K562 (cell line): ENCODE results near the gene DSG2. TPM values are rescaled to one million over a fixed set of nuclear protein-coding genes. Genes with fewer than 3 reads are reported as not detected.

Experiments
- ATAC-seq: fragments of 200-7000 bp; cut with Tn5 transposase; 3 replicates; pipeline ENCODE4 v1.9.1; 2020; ENCODE audit warnings: moderate library complexity
- BruUV-seq: library from RNA; stranded (reverse); fragments of 400-500 nt; replicated peaks from 2 replicates; lab custom pipeline; 2021; lab: Mats Ljungman, UMichigan
- CTCF ChIA-PET: fragments of 300-600 bp; formaldehyde crosslinking; extraction: SDS; loops from one replicate; lab custom pipeline; 2021; ENCODE audit warnings: low intra/inter-chr PET ratio; lab: Yijun Ruan, JAX
- POLR2A ChIA-PET: fragments of 300-600, 350-650 bp; sonication (Branson Sonifier 250); formaldehyde crosslinking; extraction: SDS; loops from one replicate; lab custom pipeline; 2021; ENCODE audit warnings: antibody characterized with exemption, inconsistent platforms; lab: Yijun Ruan, JAX
- DNase-seq, 4 experiments: peaks; one replicate each; pipeline versions ENCODE4 v3.0.0 to v3.0.0-alpha.2; 2011 to 2018; ENCODE audit warnings: low spot score in 3 of 4, mixed read lengths in 3 of 4; ENCODE audit errors: extremely low read depth in 1 of 4
- FAIRE-seq: peaks from 2 replicates; lab custom pipeline; 2011; peaks lifted over from hg19 to GRCh38; lab: Jason Lieb, UNC
- H2AFZ ChIP-seq: 2 replicates; pipeline ENCODE4 v1.6.0; 2011; ENCODE audit warnings: low read depth, low read length, control low read depth, inconsistent platforms
- H3K27ac ChIP-seq: fragments of 200-600 bp; 3 replicates; pipeline ENCODE4 v1.8.0; 2011; ENCODE audit warnings: low read depth, mild to moderate bottlenecking, control low read depth, inconsistent platforms, low read length, moderate library complexity, mixed read lengths; ENCODE audit errors: extremely low read depth
- H3K27me3 ChIP-seq, 2 experiments: fragments of 300-600 bp in 1 of 2; 2 replicates in 1 of 2; 3 replicates in 1 of 2; pipeline versions ENCODE4 v1.6.0 to v1.8.0; 2011; ENCODE audit warnings: inconsistent platforms in 2 of 2, low read length in 2 of 2, mild to moderate bottlenecking in 1 of 2, mixed read lengths in 1 of 2, moderate library complexity in 1 of 2; ENCODE audit not compliant: control insufficient read depth in 2 of 2, insufficient read depth in 2 of 2
- H3K36me3 ChIP-seq: fragments of 300-600 bp; 3 replicates; pipeline ENCODE4 v1.8.0; 2011; ENCODE audit warnings: mild to moderate bottlenecking, low read length, inconsistent platforms; ENCODE audit not compliant: control insufficient read depth, insufficient read depth
- H3K4me1 ChIP-seq, 2 experiments: fragments of 200-600 bp in 1 of 2; replicated peaks in 1 of 2; 2 replicates in 1 of 2; 3 replicates in 1 of 2; pipeline versions ENCODE4 v1.5.1 to v1.8.0; 2011; ENCODE audit warnings: inconsistent platforms in 2 of 2, low read length in 2 of 2, mild to moderate bottlenecking in 1 of 2, mixed read lengths in 1 of 2, moderate library complexity in 1 of 2; ENCODE audit not compliant: control insufficient read depth in 2 of 2, insufficient read depth in 2 of 2
- H3K4me2 ChIP-seq: 2 replicates; pipeline ENCODE4 v1.6.1; 2011; ENCODE audit warnings: low read length, control low read depth, inconsistent platforms, mixed read lengths; ENCODE audit not compliant: insufficient read depth
- H3K4me3 ChIP-seq: fragments of 200-600 bp; sonication (generic), shearing (Covaris generic); 2 replicates; pipeline ENCODE4 v1.5.1; 2016; ENCODE audit warnings: control low read depth, inconsistent platforms
- H3K79me2 ChIP-seq: fragments of 200-600 bp; 3 replicates; pipeline ENCODE4 v1.8.0; 2011; ENCODE audit warnings: low read length, inconsistent platforms; ENCODE audit not compliant: control insufficient read depth, insufficient read depth
- H3K9ac ChIP-seq, 2 experiments: 2 replicates each; pipeline versions ENCODE4 v1.6.0 to v1.6.1; 2011; ENCODE audit warnings: low read depth in 2 of 2, low read length in 2 of 2, control low read depth in 1 of 2, inconsistent platforms in 1 of 2, mild to moderate bottlenecking in 1 of 2, mixed read lengths in 1 of 2; ENCODE audit not compliant: insufficient read depth in 1 of 2
- H3K9me1 ChIP-seq: one replicate; pipeline ENCODE4 v1.6.0; 2011; ENCODE audit warnings: inconsistent platforms, mild to moderate bottlenecking, low read length, moderate library complexity; ENCODE audit not compliant: control insufficient read depth, insufficient read depth
- H3K9me3 ChIP-seq: replicated peaks from 2 replicates; pipeline ENCODE4 v1.5.1; 2011; ENCODE audit warnings: low read depth, low read length, inconsistent platforms; ENCODE audit not compliant: control insufficient read depth, insufficient read depth
- H4K20me1 ChIP-seq: replicated peaks from 2 replicates; pipeline ENCODE4 v1.6.1; 2011; ENCODE audit warnings: low read length, inconsistent platforms, mixed read lengths; ENCODE audit not compliant: control insufficient read depth, insufficient read depth
- CBFB ChIP-seq: sonication (generic); formaldehyde crosslinking; IDR thresholded peaks from 2 replicates; pipeline ENCODE4 v1.4.0; 2020; ENCODE audit warnings: mild to moderate bottlenecking, missing genetic modification reagents
- CBX5 ChIP-seq: IDR thresholded peaks from 2 replicates; pipeline ENCODE4 v1.6.1; 2014; ENCODE audit warnings: low read depth, borderline replicate concordance
- CREB5 ChIP-seq: fragments of 250-450 bp; sonication (Bioruptor Pico); IDR thresholded peaks from 2 replicates; pipeline ENCODE4 v1.5.0; 2020; ENCODE audit warnings: mild to moderate bottlenecking
- DLX4 ChIP-seq: fragments of 250-450 bp; sonication (Bioruptor Pico); IDR thresholded peaks from 2 replicates; pipeline ENCODE4 v1.6.1; 2021; ENCODE audit warnings: mild to moderate bottlenecking
- DPF2 ChIP-seq: fragments of 450-650 bp; IDR thresholded peaks from 2 replicates; pipeline ENCODE4 v1.6.1; 2016
- KLF13 ChIP-seq: fragments of 450-650 bp; IDR thresholded peaks from 2 replicates; pipeline ENCODE4 v1.6.1; 2016; ENCODE audit warnings: missing genetic modification characterization, low read depth, mild to moderate bottlenecking, missing compliant biosample characterization, moderate library complexity, borderline replicate concordance
- L3MBTL2 ChIP-seq: fragments of 450-650 bp; IDR thresholded peaks from 2 replicates; pipeline ENCODE4 v1.6.1; 2016; ENCODE audit warnings: mild to moderate bottlenecking, moderate library complexity
- MCM3 ChIP-seq: fragments of 450-650 bp; IDR thresholded peaks from 2 replicates; pipeline ENCODE4 v1.6.1; 2016
- MCM5 ChIP-seq: fragments of 450-650 bp; IDR thresholded peaks from 2 replicates; pipeline ENCODE4 v1.6.1; 2016; ENCODE audit warnings: low read depth
- MEF2A ChIP-seq: IDR thresholded peaks from 2 replicates; pipeline ENCODE4 v1.6.1; 2011; ENCODE audit warnings: low read depth, mild to moderate bottlenecking, low read length, moderate library complexity; ENCODE audit not compliant: control insufficient read depth
- MTA1 ChIP-seq: fragments of 450-650 bp; IDR thresholded peaks from 2 replicates; pipeline ENCODE4 v1.6.1; 2017; ENCODE audit warnings: borderline replicate concordance
- RFX1 ChIP-seq: fragments of 450-650 bp; IDR thresholded peaks from 2 replicates; pipeline ENCODE4 v1.6.1; 2016; ENCODE audit warnings: mild to moderate bottlenecking, moderate library complexity
- ZBTB11 ChIP-seq, 3 experiments: fragments of 200-800 bp in 1 of 3; fragments of 250-450 bp in 1 of 3; fragments of 450-650 bp in 1 of 3; sonication (Bioruptor Pico) in 1 of 3; sonication (Bioruptor generic) in 1 of 3; formaldehyde crosslinking in 1 of 3; IDR thresholded peaks; 2 replicates each; pipeline versions ENCODE4 v1.6.1 to v1.8.0; 2016 to 2022; ENCODE audit warnings: mild to moderate bottlenecking in 2 of 3, missing genetic modification characterization in 2 of 3, missing compliant biosample characterization in 1 of 3, moderate library complexity in 1 of 3
- ZNF133 ChIP-seq: fragments of 250-450 bp; sonication (Bioruptor Pico); IDR thresholded peaks from 2 replicates; pipeline ENCODE4 v1.4.0; 2020; ENCODE audit warnings: mild to moderate bottlenecking
- ZNF584 ChIP-seq: fragments of 200-800 bp; sonication (Bioruptor generic); IDR thresholded peaks from 2 replicates; pipeline ENCODE4 v1.6.1; 2016; ENCODE audit warnings: low read depth, mild to moderate bottlenecking, missing genetic modification characterization, missing compliant biosample characterization
- ZNF699 ChIP-seq: fragments of 250-450 bp; sonication (Bioruptor Pico); IDR thresholded peaks from 2 replicates; pipeline ENCODE4 v1.8.0; 2021; ENCODE audit warnings: mild to moderate bottlenecking, moderate library complexity; ENCODE audit not compliant: insufficient replicate concordance
- ZNF75A ChIP-seq: fragments of 450-650 bp; formaldehyde crosslinking; IDR thresholded peaks from 2 replicates; pipeline ENCODE4 v1.4.0; 2020; ENCODE audit warnings: mild to moderate bottlenecking
- whole genome bisulfite sequencing: fragments of 100-300 bp; shearing (Covaris generic); methylation state at CpG from one replicate; pipeline ENCODE4 v1.1.6; 2016; ENCODE audit warnings: low coverage, mixed read lengths; ENCODE audit not compliant: insufficient coverage; ENCODE audit errors: missing lambda C conversion rate; 5-methylcytosine and 5-hydroxymethylcytosine counted together
- in situ Hi-C: fragments of 300-500 bp; cut with MboI; formaldehyde crosslinking; loops from 4 replicates; pipeline ENCODE4 v1.15.0; 2018; ENCODE audit warnings: inconsistent platforms, mixed read lengths
- intact Hi-C: fragments of 100-400 bp; cut with micrococcal nuclease; formaldehyde crosslinking; loops from 2 replicates; pipeline ENCODE4 v1.14.2; 2022
- polyA plus RNA-seq, 8 experiments: library from polyadenylated mRNA; depleted of rRNA in 4 of 8; stranded (reverse) in 5 of 8; unstranded in 3 of 8; fragments of >200 nt; fragmentation: Nextera tagmentation in 2 of 8; fragmentation: Illumina TruSeq in 1 of 8; extraction: Ambion mirVana in 2 of 8; extraction: Trizol in 1 of 8; gene quantifications; 2 replicates each; pipeline versions ENCODE4 v1.2.1 to v1.2.3, GENCODE V29; 2011 to 2014; ENCODE audit warnings: inconsistent platforms in 1 of 8, missing spikeins in 1 of 8
- total RNA-seq, 7 experiments: library from RNA; depleted of rRNA in 6 of 7; stranded (reverse); fragments of >200 nt in 6 of 7; fragmentation: Illumina TruSeq in 2 of 7; extraction: Trizol in 2 of 7; gene quantifications; 2 replicates each; pipeline versions ENCODE4 v1.2.1 to v1.2.3, GENCODE V29; 2011 to 2021; ENCODE audit warnings: low replicate concordance in 1 of 7
- TF ChIP-seq, protein P1 (sequence below): conservative IDR thresholded peaks from 2 replicates; pipeline ENCODE4 v1.6.1; 2011; ENCODE audit warnings: low read depth, mild to moderate bottlenecking, low read length; ENCODE audit not compliant: control insufficient read depth

DSG2 gene
- total and polyA plus RNA-seq, 9 of the 15 experiments (the other 6 are each of a cell fraction or from before 2014, with no cell fraction given) = 16.9 to 68.6 (median 41.3) TPM

DNA sequence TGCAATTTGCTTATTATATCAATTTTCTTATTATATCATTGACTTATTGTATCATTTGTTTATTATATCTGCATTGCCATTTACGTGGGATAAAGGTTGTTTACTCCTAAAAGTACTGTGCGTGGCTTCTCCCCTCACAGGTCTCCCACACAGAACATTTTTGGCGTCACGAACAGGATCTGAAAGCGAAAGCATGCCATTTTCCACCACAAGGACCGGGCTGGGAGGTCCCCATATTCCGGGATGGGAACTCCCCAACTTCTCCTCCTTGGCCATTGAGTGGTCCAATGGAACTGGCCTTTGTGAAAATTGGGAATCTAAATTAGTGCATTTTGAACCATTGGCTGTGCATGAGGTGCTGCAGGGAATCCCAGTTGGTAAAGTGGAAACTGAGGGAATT lies 4.8 kb upstream of the DSG2 start:
- Histone ChIP-seq H3K4me2 (no peak overlapping the region), H3K36me3 (no peaks in the 10 kb centered on the region), H3K27ac (no peak overlapping the region), H3K9ac (no peak overlapping the region), H3K9me1 (no peaks in the 10 kb centered on the region), H3K4me1 (peaks cover 0 to 8% of the 10 kb centered on the region in 2 experiments; a peak in 4 of 5 replicates), H3K9me3 (no peaks in the 10 kb centered on the region), H4K20me1 (no peaks in the 10 kb centered on the region), H3K4me3 (no peak overlapping the region), H3K79me2 (no peaks in the 10 kb centered on the region), H3K27me3 (no peaks in the 10 kb centered on the region), H2AFZ (no peak overlapping the region)
- TF ChIP-seq MTA1 (no peak), MEF2A (no peak), CBX5 (no peak), RFX1 (no peak), MCM3 (no peak), L3MBTL2 (no peak), DLX4 (CRISPR knock-in tag) (no peak), DPF2 (no peak), ZBTB11 (CRISPR knock-in tag; IDR thresholded peaks at IDR 0.05) (no peak), ZNF699 (no peak), CREB5 (no peak), KLF13 (tag) (no peak), ZNF584 (CRISPR knock-in tag) (no peak), CBFB (CRISPR knock-in tag) (no peak), MCM5 (no peak), ZNF133 (CRISPR knock-in tag) (no peak), ZNF75A (CRISPR knock-in tag) (no peak)
- TF ChIP-seq, protein P1, sequence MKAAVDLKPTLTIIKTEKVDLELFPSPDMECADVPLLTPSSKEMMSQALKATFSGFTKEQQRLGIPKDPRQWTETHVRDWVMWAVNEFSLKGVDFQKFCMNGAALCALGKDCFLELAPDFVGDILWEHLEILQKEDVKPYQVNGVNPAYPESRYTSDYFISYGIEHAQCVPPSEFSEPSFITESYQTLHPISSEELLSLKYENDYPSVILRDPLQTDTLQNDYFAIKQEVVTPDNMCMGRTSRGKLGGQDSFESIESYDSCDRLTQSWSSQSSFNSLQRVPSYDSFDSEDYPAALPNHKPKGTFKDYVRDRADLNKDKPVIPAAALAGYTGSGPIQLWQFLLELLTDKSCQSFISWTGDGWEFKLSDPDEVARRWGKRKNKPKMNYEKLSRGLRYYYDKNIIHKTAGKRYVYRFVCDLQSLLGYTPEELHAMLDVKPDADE = no peak
- no TSS peak for BruUV-seq
- intact Hi-C loops = no loop called here
- FAIRE-seq = no peak
- no peak for DNase-seq
- in situ Hi-C loops = no loop called here
- POLR2A ChIA-PET = no interaction called here
- WGBS = 40% methylated on average over 7 of the region's 7 CpGs
- ATAC-seq = no peak
- CTCF ChIA-PET = no interaction called here
